A549 (cell line): Measurements from ENCODE around the gene AKR1C1. TPM values are rescaled to one million over a fixed set of nuclear protein-coding genes. Genes with fewer than 3 reads are reported as not detected.

Source experiments
- polyA plus RNA-seq, 4 experiments: library from polyadenylated mRNA; depleted of rRNA in 3 of 4; stranded (reverse); fragments of >200 nt; fragmentation: RNase III in 1 of 4; extraction: RNeasy Plus Mini Kit Qiagen cat#74134 plus additional on column Dnase treatment in 1 of 4; gene quantifications; 2 replicates in 3 of 4; 3 replicates in 1 of 4; pipeline ENCODE4 v1.2.3, GENCODE V29; 2011 to 2017
- small RNA-seq, 6 experiments: library from RNA; depleted of rRNA; stranded (forward); fragments of <200 nt; gene quantifications; one replicate each; pipeline ENCODE3, GENCODE V24; 2012

The AKR1C1 gene
- polyA plus RNA-seq, 2 of the 4 experiments (the other 2 are of a cell fraction): 970 to 1,148 TPM

Small RNA genes lying within 50 kb of the gene (small RNA-seq; reads per million reads assigned to genes)
- 0 reads per million in 6 experiments for gene RF00096

Other genes starting within 250 kb of the AKR1C1 start
- 17.5 and 20.0 TPM in 2 replicates for gene AKR1E2, start 137.2 kb upstream of the AKR1C1 start, polyA plus RNA-seq (2011; rRNA removed)
- 10.5 to 15.2 TPM (median 11.2 TPM) in 3 replicates for gene AKR1E2, start 137.2 kb upstream of the AKR1C1 start, polyA plus RNA-seq (2017; fragmentation: RNase III; extraction: RNeasy Plus Mini Kit Qiagen cat#74134 plus additional on column Dnase treatment)
- gene AKR1C2, start 40.4 kb downstream of the AKR1C1 start, polyA plus RNA-seq (2011; rRNA removed): 6,607 and 6,805 TPM in 2 replicates
- 5,292 to 5,660 TPM (median 5,410 TPM) in 3 replicates for gene AKR1C2, start 40.4 kb downstream of the AKR1C1 start, polyA plus RNA-seq (2017; fragmentation: RNase III; extraction: RNeasy Plus Mini Kit Qiagen cat#74134 plus additional on column Dnase treatment)
- gene AKR1C3, start 131.0 kb downstream of the AKR1C1 start, polyA plus RNA-seq (2011; rRNA removed): 3,820 and 4,867 TPM in 2 replicates
- 1,744 to 2,157 TPM (median 1,998 TPM) in 3 replicates for gene AKR1C3, start 131.0 kb downstream of the AKR1C1 start, polyA plus RNA-seq (2017; fragmentation: RNase III; extraction: RNeasy Plus Mini Kit Qiagen cat#74134 plus additional on column Dnase treatment)
- 0.52 and 0.62 TPM in 2 replicates for gene AKR1C8, start 221.7 kb downstream of the AKR1C1 start, polyA plus RNA-seq (2011; rRNA removed)
- 0.10 to 0.16 TPM (median 0.13 TPM) in 3 replicates for gene AKR1C8, start 221.7 kb downstream of the AKR1C1 start, polyA plus RNA-seq (2017; fragmentation: RNase III; extraction: RNeasy Plus Mini Kit Qiagen cat#74134 plus additional on column Dnase treatment)
- gene AKR1C4, start 233.4 kb downstream of the AKR1C1 start, polyA plus RNA-seq (2011; rRNA removed): 1.1 and 1.2 TPM in 2 replicates
- 0.37 to 0.58 TPM (median 0.54 TPM) in 3 replicates for gene AKR1C4, start 233.4 kb downstream of the AKR1C1 start, polyA plus RNA-seq (2017; fragmentation: RNase III; extraction: RNeasy Plus Mini Kit Qiagen cat#74134 plus additional on column Dnase treatment)